Activated T-helper 1 cell treated with anti-CD3 and anti-CD28 coated beads, Interleukin-12 subunit alpha, Interleukin-12 subunit beta, Interleukin-2, Interleukin-4 antibody, amounts not matched to agents 30 ng/mL and 10 ng/mL and 1 ng/mL, durations not matched to agents 14 hours and 24 hours and 36 hours (primary cell): ENCODE results near the gene CLDN20. TPM values are rescaled to one million over a fixed set of nuclear protein-coding genes. Genes with fewer than 3 reads are reported as not detected.
A peak's percentile ranks its signal among the peaks of the same experiment; 100 is the strongest.
"Not testable (repeated sequence)": the region's sequence is repeated elsewhere in the genome, so short reads cannot be mapped to it uniquely, and the experiment has no call there.

Experiments
- DNase-seq: peaks from one replicate; pipeline ENCODE4 v3.0.0; 2021; ENCODE audit warnings: low spot score
- H3K27ac Mint-ChIP-seq: one replicate; pipeline ENCODE4 v1.8.0; 2021; ENCODE audit warnings: mild to moderate bottlenecking, mixed read lengths
- H3K27me3 Mint-ChIP-seq: one replicate; pipeline ENCODE4 v1.8.0; 2022; ENCODE audit warnings: mild to moderate bottlenecking, moderate library complexity, mixed read lengths; ENCODE audit not compliant: insufficient read depth
- H3K36me3 Mint-ChIP-seq: one replicate; pipeline ENCODE4 v1.8.0; 2021; ENCODE audit warnings: low read depth, mixed read lengths
- H3K4me1 Mint-ChIP-seq: one replicate; pipeline ENCODE4 v1.8.0; 2021; ENCODE audit warnings: low read depth, mixed read lengths
- H3K4me3 Mint-ChIP-seq: one replicate; pipeline ENCODE4 v1.8.0; 2021; ENCODE audit warnings: mild to moderate bottlenecking, moderate library complexity, mixed read lengths
- H3K9me3 Mint-ChIP-seq: one replicate; pipeline ENCODE4 v1.8.0; 2021; ENCODE audit warnings: mixed read lengths
- intact Hi-C: fragments of 100-400 bp; cut with micrococcal nuclease; formaldehyde crosslinking; loops from one replicate; pipeline ENCODE4 v1.15.1; 2024
- total RNA-seq: library from RNA; stranded (reverse); gene quantifications from 2 replicates; pipeline ENCODE4 v1.2.3, GENCODE V29; 2022

CLDN20 gene, protein sequence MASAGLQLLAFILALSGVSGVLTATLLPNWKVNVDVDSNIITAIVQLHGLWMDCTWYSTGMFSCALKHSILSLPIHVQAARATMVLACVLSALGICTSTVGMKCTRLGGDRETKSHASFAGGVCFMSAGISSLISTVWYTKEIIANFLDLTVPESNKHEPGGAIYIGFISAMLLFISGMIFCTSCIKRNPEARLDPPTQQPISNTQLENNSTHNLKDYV
- total RNA-seq, result 0.29 TPM in 1 of 2 replicates, not detected in the other

DNA sequence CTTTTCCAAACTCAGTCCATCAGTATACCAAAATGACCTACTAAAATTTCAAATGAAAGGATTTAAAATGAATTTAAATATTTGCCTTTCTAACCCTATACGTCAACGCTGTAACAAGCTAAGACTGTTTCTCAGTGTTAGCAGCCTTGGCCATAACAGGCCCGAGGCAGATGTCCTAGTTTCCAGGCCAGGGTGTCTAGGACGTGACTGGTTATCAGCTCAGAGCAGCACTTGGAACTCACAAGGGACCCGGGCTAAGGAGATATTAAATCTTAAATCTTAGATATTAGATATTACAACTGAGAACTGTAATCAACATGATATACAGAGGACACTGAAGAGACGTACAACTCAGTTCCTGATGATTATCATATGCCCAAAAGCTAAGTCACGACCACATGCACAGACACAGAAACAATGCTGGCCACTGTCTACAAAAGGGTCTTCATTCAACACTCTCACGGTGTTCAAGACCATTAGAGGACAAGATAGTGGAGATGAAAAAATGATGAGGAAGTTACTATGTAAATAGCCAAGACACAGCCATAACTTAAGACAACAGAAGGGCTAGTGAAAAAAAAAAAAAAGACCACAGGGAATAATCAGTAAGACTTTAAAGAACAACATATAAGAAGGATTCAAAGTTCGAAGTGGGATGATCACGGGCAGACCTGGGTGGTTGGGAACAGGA is at the start of gene CLDN20:
Gene CLDN20 (plus strand): TSS at position 641 of the 691 bp plus-strand sequence. CDS start 11,707 bp downstream, outside the sequence.
- no peaks in the 10 kb centered on the region for H3K27me3 Mint-ChIP-seq
- H3K27ac Mint-ChIP-seq, result no peak within 1 kb of the TSS
- intact Hi-C loops, result no loop called here
- H3K4me3 Mint-ChIP-seq, result no peak within 1 kb of the TSS
- no peak for DNase-seq
- H3K4me1 Mint-ChIP-seq, result peaks cover 6% of the 10 kb centered on the region
- peaks cover 13% of the 10 kb centered on the region for H3K36me3 Mint-ChIP-seq
- no peaks in the 10 kb centered on the region for H3K9me3 Mint-ChIP-seq

DNA sequence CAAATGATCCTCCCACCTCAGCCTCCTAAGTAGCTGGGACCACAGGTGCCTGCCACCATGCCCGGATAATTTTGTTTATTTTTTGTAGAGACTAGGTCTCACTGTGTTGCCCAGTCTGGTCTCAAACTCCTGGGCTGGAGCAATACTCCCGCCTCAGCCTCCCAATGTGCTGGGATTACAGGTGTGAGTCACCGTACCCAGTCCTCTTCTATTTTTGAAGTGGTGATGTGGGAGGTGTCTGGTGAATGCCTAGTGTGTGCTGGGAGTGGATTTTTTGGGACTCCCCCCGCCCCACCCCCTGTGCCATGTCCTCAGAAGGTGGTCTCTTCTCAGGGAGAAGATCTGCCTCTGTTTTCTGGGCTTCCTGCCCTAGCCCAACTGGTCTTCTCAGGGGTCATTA is 47.9 kb upstream of the CLDN20 start:
- Mint-ChIP-seq H3K27me3 (no peaks in the 10 kb centered on the region), H3K27ac (peak overlapping the region; percentile 34), H3K9me3 (no peaks in the 10 kb centered on the region), H3K4me3 (no peak overlapping the region), H3K4me1 (peaks cover 8% of the 10 kb centered on the region), H3K36me3 (peaks cover 26% of the 10 kb centered on the region)
- DNase-seq, result no peak
- intact Hi-C loops, result no loop called here

DNA sequence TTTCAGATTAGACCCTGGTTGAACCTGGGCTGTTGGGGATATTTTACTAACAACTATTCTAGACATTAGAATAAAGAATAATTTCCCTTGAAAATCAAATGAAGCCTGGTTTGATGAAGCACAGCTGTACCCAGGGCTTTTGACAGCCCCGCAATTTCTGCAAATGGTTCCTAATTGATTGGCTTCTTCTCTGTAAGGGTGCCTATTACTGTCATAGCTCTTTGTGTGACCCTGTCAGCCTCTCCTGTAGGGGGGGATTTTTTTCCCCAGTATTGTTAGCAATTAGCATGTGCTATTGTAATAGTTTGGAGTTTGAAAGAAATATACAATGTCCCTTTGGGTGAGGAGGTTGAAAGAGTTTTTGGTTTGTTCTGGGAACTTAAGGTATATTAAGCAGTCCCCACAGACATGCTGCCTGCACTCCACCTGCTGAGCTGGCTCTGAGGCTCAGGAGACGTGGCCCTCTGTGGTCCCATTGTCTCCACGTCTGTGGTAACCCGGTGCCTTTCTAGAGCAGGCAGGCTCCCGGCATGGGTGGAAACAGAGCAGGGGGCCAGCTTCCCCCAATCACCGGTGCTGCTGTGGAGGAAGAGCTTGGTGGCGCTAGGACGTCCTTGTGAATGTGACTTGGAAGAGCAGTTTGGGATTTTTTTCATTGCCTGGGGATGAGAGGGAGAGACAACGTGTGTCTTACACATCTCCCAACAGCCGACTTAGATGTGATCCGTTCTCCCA is 47.3 kb upstream of the CLDN20 start:
- Mint-ChIP-seq H3K4me3 (no peak overlapping the region), H3K36me3 (peaks cover 23% of the 10 kb centered on the region), H3K9me3 (no peaks in the 10 kb centered on the region), H3K27me3 (no peaks in the 10 kb centered on the region), H3K4me1 (peaks cover 8% of the 10 kb centered on the region), H3K27ac (no peak overlapping the region)
- intact Hi-C loops, result no loop called here
- DNase-seq, result no peak

DNA sequence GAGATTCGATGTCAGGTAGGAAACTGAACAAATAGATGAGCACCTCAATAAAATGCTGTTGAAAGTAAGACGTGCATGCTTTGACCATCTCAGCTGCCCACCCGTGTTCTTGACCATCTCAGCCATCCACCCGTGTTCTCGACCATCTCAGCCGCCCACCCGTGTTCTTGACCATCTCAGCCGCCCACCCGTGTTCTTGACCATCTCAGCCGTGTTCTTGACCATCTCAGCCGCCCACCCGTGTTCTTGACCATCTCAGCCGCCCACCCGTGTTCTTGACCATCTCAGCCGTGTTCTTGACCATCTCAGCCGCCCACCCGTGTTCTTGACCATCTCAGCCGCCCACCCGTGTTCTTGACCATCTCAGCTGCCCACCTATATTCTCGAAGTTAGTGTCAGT is 45.1 kb upstream of the CLDN20 start:
- H3K9me3 Mint-ChIP-seq, DNase-seq, H3K4me3 Mint-ChIP-seq, H3K27me3 Mint-ChIP-seq, H3K27ac Mint-ChIP-seq, intact Hi-C loops: not testable (repeated sequence)
- H3K36me3 Mint-ChIP-seq, result peaks cover 23% of the 10 kb centered on the region
- peaks cover 19% of the 10 kb centered on the region for H3K4me1 Mint-ChIP-seq

DNA sequence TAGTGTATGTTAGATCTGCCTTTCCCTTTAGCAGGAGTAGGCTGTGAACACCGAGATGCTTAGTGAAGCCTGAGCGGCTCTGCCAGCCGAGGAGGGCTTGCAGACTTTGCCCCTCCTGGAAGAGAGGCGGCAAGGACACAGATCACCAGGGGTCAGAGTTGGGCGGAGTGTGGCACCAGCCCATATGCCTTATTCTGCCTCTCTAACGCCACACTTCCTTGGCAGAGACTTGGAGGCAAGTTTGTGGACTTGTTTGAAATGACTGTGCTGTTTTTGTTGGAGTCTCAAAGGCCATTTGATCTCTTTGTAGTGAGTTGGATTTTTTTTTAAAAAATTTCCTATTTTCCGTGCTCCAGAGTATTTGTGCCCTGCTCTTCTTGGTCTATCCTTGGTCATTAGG is 44.5 kb upstream of the CLDN20 start:
- DNase-seq, result no peak
- Mint-ChIP-seq H3K4me1 (peaks cover 25% of the 10 kb centered on the region), H3K36me3 (peaks cover 29% of the 10 kb centered on the region), H3K9me3 (no peaks in the 10 kb centered on the region), H3K4me3 (no peak overlapping the region), H3K27me3 (no peaks in the 10 kb centered on the region), H3K27ac (peak overlapping the region; percentile 8)
- intact Hi-C loops, result no loop called here

DNA sequence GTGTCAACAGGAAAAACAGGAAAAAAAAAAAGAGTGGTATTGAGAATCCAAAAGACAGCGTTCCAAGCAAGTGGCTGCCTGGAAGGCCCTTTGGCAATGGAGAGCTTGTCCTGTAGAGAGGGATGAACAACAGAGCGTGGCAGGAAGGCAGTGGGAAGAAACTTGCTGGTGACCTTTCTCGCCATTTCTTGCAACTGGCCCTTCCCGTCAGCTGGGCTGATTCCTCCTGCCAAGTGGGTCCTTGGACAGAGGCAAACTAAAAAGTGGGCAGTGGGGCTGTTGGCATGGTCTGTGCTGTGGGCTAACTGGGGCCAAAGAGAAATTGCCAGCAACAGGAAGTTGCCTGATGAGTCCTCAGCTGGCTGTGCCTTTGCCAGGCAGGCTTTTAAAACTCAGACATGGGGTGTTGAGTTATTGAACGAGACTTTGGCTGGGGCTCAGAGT is 43.9 kb upstream of the CLDN20 start:
- H3K27ac Mint-ChIP-seq, result peak overlapping the region; percentile 8

DNA sequence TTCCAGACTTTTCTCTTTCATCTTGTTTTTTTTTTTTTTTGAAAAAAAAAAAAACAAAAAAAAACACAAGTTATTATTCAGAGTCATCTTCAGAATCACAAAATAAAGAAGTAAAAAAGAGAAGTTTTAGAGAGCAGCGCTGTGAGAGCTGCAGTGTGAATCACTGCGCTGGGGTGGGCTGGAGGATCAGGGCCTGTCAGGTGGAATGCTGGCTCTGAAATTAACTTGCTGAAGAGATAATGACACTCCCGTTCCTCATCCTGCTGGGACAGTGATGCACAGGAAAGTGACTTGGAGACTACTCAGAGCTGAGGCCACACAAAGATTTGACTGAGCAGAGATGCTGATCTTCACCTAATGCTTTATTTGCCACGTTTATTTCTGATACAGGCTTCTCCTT is 42.7 kb upstream of the CLDN20 start:
- DNase-seq, result no peak
- Mint-ChIP-seq H3K4me1 (peaks cover 37% of the 10 kb centered on the region), H3K4me3 (no peak overlapping the region), H3K27me3 (peaks cover under 1% of the 10 kb centered on the region), H3K27ac (no peak overlapping the region), H3K9me3 (no peaks in the 10 kb centered on the region), H3K36me3 (peaks cover 30% of the 10 kb centered on the region)
- intact Hi-C loops, result loop anchor here (5.0 kb wide), 1 partner anchor 114 kb away; no protein-coding TSS in a partner anchor

More for the DNA sequence above, 43.9 kb upstream of the CLDN20 start:
- Mint-ChIP-seq H3K9me3 (no peaks in the 10 kb centered on the region), H3K36me3 (peaks cover 27% of the 10 kb centered on the region), H3K4me3 (no peak overlapping the region), H3K27me3 (no peaks in the 10 kb centered on the region), H3K4me1 (peaks cover 31% of the 10 kb centered on the region)
- DNase-seq, result no peak
- intact Hi-C loops, result loop anchor here (5.0 kb wide), 1 partner anchor 113 kb away; no protein-coding TSS in a partner anchor

DNA sequence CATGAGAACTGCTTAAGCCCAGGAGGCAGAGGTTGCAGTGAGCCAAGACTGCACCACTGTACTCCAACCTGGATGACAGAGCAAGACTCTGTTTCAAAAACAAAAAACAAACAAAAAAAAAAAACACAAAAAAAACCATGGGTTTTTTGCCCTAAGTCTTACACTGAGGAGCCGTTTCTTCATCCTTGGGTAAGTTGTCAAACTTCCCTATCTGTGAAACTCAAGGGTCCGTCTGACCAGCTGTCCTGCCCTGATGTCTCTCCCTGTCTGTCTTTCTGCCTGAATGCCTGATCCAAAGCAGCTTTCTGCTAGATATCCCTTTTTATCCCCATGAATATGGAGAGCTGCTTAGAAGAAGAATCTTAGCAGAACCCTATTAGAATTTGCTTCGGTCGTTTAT is 41.3 kb upstream of the CLDN20 start:
- Mint-ChIP-seq H3K4me1 (peaks cover 34% of the 10 kb centered on the region), H3K9me3 (no peaks in the 10 kb centered on the region), H3K27ac (no peak overlapping the region), H3K4me3 (no peak overlapping the region), H3K36me3 (peaks cover 27% of the 10 kb centered on the region), H3K27me3 (peaks cover 2% of the 10 kb centered on the region)
- DNase-seq, result no peak
- intact Hi-C loops, result loop anchor here (5.0 kb wide), 1 partner anchor 115 kb away; no protein-coding TSS in a partner anchor

DNA sequence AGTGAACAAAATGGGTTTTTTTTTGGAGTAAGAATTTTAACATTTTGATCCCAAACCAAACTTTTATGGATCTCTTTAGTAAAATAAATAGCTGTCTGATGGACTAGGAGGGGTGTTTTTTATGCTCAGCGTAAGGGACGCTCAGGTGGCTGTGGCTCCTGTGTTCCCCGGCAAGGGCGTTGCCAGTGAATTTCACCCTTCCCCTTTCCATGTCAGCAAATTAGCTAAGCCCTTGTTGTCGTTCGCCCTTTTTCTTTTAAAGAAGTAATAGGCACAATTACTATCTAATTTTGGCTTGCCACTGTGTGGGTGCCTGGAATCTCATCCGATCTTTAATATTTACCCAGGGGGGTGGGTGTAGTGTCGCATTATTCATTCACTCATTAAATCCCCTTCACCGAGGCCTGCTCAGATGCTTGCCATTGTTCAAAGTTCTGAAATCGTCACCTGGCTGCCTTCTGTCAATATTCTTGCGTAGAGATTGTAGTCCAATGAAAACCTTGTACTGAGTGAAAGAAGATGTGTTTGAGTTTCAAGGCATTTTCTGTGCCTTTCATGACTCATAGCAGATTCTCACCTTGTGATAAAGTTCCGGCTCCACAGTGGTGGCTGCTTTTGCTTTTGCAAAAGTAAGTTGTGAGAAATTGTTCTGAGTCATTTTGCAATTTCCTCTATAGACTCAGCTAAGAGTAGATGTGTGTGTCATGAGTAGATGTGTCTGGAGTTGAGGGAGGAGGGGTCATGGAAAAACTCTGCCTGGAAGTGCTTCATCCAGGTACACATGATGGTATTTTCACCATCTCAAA is 40.0 kb upstream of the CLDN20 start:
- Mint-ChIP-seq H3K27me3 (peaks cover 2% of the 10 kb centered on the region), H3K4me1 (peaks cover 34% of the 10 kb centered on the region), H3K36me3 (peaks cover 28% of the 10 kb centered on the region), H3K4me3 (peak overlapping the region; percentile 70), H3K27ac (peak overlapping the region; percentile 91), H3K9me3 (no peaks in the 10 kb centered on the region)
- intact Hi-C loops, result loop anchor here (1.0 to 5.0 kb wide), 9 partner anchors 38 to 618 kb away; partner anchors contain the start of gene TFB1M
- DNase-seq, result peak; percentile 65

DNA sequence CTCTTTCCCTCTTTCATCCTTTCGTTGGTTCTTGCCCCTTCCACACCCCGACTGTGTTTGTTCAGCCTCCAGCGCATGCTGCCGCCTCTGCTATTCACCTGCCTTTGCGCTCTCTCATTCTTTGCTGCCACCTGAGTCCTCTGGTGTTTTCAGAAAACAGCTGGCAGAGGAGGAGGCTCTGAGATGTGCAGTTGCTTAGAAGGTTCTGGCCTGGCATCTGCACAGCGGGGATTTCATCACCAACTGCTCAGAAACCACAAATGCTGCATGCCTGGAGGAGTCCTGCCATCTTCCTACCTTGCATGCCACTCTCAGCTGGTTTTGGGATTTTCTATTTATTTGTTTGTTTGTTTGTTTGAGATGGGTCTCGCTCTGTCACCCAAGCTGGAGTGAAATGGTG is 39.2 kb upstream of the CLDN20 start:
- no peak for DNase-seq
- Mint-ChIP-seq H3K27ac (peak overlapping the region; percentile 91), H3K4me3 (no peak overlapping the region), H3K36me3 (peaks cover 27% of the 10 kb centered on the region), H3K27me3 (peaks cover 3% of the 10 kb centered on the region), H3K9me3 (no peaks in the 10 kb centered on the region), H3K4me1 (peaks cover 34% of the 10 kb centered on the region)
- intact Hi-C loops, result loop anchor here (1.0 to 5.0 kb wide), 9 partner anchors 38 to 618 kb away; partner anchors contain the start of gene TFB1M

DNA sequence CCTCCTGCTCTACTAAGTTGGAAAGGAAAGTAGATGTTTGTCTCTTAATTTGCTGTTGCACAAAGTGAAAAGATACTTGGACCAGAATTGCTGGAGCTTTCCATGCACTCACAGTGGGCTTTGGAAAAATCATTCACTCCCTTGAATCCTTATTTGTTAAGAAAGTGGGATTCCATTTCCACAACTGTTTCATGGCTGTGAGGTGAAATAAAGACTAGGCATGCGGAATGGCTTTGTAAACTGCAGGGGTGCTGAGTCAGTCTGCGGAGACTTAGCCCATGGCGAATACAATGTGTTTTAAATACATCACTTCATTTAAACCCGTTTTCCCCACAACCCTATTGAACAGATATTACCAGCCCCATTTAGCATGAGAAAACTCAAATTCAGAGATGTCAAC is 36.8 kb upstream of the CLDN20 start:
- H3K9me3 Mint-ChIP-seq, result no peaks in the 10 kb centered on the region
- no peak overlapping the region for H3K4me3 Mint-ChIP-seq
- peaks cover 3% of the 10 kb centered on the region for H3K27me3 Mint-ChIP-seq
- no peak for DNase-seq
- H3K36me3 Mint-ChIP-seq, result peaks cover 31% of the 10 kb centered on the region
- intact Hi-C loops, result no loop called here
- H3K4me1 Mint-ChIP-seq, result peaks cover 34% of the 10 kb centered on the region
- H3K27ac Mint-ChIP-seq, result peak overlapping the region; percentile 40

DNA sequence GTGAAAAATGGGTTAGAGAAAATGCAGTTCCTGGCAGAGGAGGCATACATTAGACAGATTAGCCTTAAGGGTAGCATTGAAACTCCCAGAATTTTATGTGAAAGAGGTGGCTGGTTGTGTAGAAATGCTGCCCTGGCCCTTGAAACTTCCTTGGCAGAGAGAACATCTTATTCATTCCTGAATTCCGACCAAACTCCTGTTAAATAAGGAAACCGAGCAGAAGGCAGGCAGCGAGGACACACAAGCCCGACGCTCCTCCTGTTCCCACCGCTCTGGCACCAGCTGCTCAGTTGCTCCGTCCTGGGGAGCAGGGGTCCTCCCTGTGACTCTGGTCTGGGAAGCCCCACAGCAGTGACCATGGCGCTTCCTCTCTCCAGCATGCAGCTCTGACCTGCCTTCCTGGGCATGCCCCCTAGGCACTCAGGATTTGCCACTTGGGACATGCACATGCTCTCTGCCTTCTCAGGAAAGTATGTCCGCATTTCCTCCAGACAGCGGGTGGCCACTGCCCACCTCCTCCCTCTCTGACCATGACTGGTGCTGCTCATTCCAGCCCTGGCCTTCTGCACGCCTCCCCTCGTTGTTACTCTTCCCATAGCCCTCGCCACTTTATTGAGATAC is 35.2 kb upstream of the CLDN20 start:
- Mint-ChIP-seq H3K36me3 (peaks cover 28% of the 10 kb centered on the region), H3K4me3 (no peak overlapping the region), H3K27ac (no peak overlapping the region), H3K9me3 (no peaks in the 10 kb centered on the region), H3K27me3 (peaks cover 3% of the 10 kb centered on the region), H3K4me1 (peaks cover 24% of the 10 kb centered on the region)
- DNase-seq, result no peak
- intact Hi-C loops, result no loop called here
